ENCODE results near the gene DBT. TPM values are rescaled to one million over a fixed set of nuclear protein-coding genes. Genes with fewer than 3 reads are reported as not detected.

The DBT gene
- total RNA-seq, 1 experiment from 2014 or later: 14.0 TPM

GRCh38 chr1:100177295-100178041, 72.2 kb downstream of the DBT start:
- RAD21 ChIA-PET (ENCODE audit: low non-redundant PET in 1 of 2, low total read pairs in 2 of 2, uncharacterized antibody in 2 of 2, unreplicated experiment in 2 of 2): no interaction called here
- no peaks in the 10 kb centered on the region for H3K36me3 ChIP-seq (ENCODE audit: control insufficient read depth in 1 of 2, insufficient read depth in 2 of 2, low read length in 2 of 2)
- H4K20me1 ChIP-seq (ENCODE audit: insufficient read depth): no peaks in the 10 kb centered on the region
- ATAC-seq (no peak), DNase-seq (ENCODE audit: low read depth, low spot score) (no peak)
- no peak overlapping the region for H3K4me3 ChIP-seq (replicated peaks in 1 of 2; ENCODE audit: low read depth in 1 of 2, low read length in 2 of 2)
- no peaks in the 10 kb centered on the region for H3K79me2 ChIP-seq (ENCODE audit: insufficient read depth, low read length)
- CTCF ChIA-PET: no interaction called here
- H3K4me2 ChIP-seq (ENCODE audit: low read length): no peak overlapping the region
- no peak overlapping the region for H3K27ac ChIP-seq (ENCODE audit: low read depth, low read length)
- TF ChIP-seq POLR2AphosphoS5 (IDR thresholded peaks at IDR 0.05; ENCODE audit: low read depth, low read length) (no peak), REST (IDR thresholded peaks at IDR 0.05; ENCODE audit: low read depth) (no peak), ATF3 (IDR thresholded peaks at IDR 0.05) (no peak), MAX (IDR thresholded peaks at IDR 0.05) (no peak), EZH2 (IDR thresholded peaks at IDR 0.05) (no peak), EGR1 (IDR thresholded peaks at IDR 0.05; ENCODE audit: low read depth) (no peak), ELF1 (IDR thresholded peaks at IDR 0.05; ENCODE audit: borderline replicate concordance, low read depth) (no peak), CBX3 (IDR thresholded peaks at IDR 0.05; ENCODE audit: low read depth) (no peak), SRF (IDR thresholded peaks at IDR 0.05; ENCODE audit: low read depth) (no peak), TCF7L2 (IDR thresholded peaks at IDR 0.05; ENCODE audit: borderline replicate concordance, extremely low read depth, insufficient read depth, insufficient read length) (no peak), ZNF274 (IDR thresholded peaks at IDR 0.05; ENCODE audit: low read depth, low read length) (no peak), RAD21 (IDR thresholded peaks at IDR 0.05; ENCODE audit: low read depth) (no peak), POLR2A (IDR thresholded peaks at IDR 0.05; ENCODE audit: borderline replicate concordance, extremely low read depth, insufficient read depth, insufficient read length) (no peak), CEBPB (IDR thresholded peaks at IDR 0.05; ENCODE audit: low read depth) (no peak), CTCF (IDR thresholded peaks at IDR 0.05 in 2 of 3, conservative IDR thresholded peaks at IDR 0.05 in 1 of 3; ENCODE audit: borderline replicate concordance in 1 of 3, insufficient read depth in 1 of 3, low read depth in 2 of 3, low read length in 2 of 3) (no peak)
- no peaks in the 10 kb centered on the region for H3K4me1 ChIP-seq (ENCODE audit: control insufficient read depth in 1 of 2, insufficient read depth in 2 of 2, low read length in 2 of 2)
- POLR2A ChIA-PET: no interaction called here
- H3K9ac ChIP-seq (ENCODE audit: low read length): no peak overlapping the region
- no peaks in the 10 kb centered on the region for H3K9me3 ChIP-seq (ENCODE audit: control insufficient read depth in 1 of 2, insufficient read depth in 1 of 2, low read depth in 1 of 2, low read length in 2 of 2)
- H3K27me3 ChIP-seq (ENCODE audit: insufficient read depth, low read length): no peaks in the 10 kb centered on the region
- intact Hi-C loops (cut with micrococcal nuclease): no loop called here
- H2AFZ ChIP-seq (ENCODE audit: low read depth, low read length, poor library complexity, severe bottlenecking): no peak overlapping the region
- no TSS peak for BruUV-seq (replicated peaks)
- H3K9me2 ChIP-seq (ENCODE audit: insufficient read depth): no peaks in the 10 kb centered on the region

Data from HCT116 (cell line).